GM10266 (cell line): Measurements from ENCODE around the gene MS4A6A.
"Not testable (repeated sequence)": the region's sequence is repeated elsewhere in the genome, so short reads cannot be mapped to it uniquely, and the experiment has no call there.

Source experiments
- DNase-seq: peaks from one replicate; pipeline ENCODE4 v3.0.0; 2012; ENCODE audit errors: extremely low spot score
- TF ChIP-seq, protein P1 (sequence below): IDR thresholded peaks from 2 replicates; pipeline ENCODE4 v1.5.1; 2012; ENCODE audit warnings: mild to moderate bottlenecking, low read depth; ENCODE audit not compliant: control insufficient read depth, insufficient read depth; ENCODE audit errors: missing control alignments

MS4A6A gene

GRCh38 chr11:60161766-60162165 is 21.1 kb downstream of the MS4A6A start:
- no peak for DNase-seq
- TF ChIP-seq, protein P1, sequence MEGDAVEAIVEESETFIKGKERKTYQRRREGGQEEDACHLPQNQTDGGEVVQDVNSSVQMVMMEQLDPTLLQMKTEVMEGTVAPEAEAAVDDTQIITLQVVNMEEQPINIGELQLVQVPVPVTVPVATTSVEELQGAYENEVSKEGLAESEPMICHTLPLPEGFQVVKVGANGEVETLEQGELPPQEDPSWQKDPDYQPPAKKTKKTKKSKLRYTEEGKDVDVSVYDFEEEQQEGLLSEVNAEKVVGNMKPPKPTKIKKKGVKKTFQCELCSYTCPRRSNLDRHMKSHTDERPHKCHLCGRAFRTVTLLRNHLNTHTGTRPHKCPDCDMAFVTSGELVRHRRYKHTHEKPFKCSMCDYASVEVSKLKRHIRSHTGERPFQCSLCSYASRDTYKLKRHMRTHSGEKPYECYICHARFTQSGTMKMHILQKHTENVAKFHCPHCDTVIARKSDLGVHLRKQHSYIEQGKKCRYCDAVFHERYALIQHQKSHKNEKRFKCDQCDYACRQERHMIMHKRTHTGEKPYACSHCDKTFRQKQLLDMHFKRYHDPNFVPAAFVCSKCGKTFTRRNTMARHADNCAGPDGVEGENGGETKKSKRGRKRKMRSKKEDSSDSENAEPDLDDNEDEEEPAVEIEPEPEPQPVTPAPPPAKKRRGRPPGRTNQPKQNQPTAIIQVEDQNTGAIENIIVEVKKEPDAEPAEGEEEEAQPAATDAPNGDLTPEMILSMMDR = no peak

DNA sequence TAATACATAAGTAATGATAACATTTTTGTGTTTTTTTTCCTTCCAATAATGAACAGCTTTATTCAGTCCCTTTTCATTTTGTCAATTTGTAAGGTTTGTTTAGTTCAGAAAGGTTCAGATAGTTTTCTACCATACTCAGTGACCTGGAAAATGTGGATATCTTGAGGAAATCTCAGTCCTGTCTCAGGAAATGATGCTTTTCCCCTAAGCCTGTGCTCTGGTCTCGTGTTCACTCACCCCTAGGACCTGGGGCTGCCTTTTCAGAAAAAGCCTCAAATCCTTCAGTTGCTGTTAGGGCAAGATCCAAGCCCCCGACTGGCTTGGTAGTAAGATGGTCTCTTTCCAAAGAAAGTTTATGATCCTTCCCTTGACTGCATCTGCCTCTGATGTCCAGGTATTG is 21.8 kb downstream of the MS4A6A start:
- DNase-seq = no peak
- TF ChIP-seq, protein P1 = no peak

- DNase-seq = no peak
- TF ChIP-seq, protein P1 = no peak
Measured at GRCh38 chr11:60159868-60160267, 23.0 kb downstream of the MS4A6A start.

DNA sequence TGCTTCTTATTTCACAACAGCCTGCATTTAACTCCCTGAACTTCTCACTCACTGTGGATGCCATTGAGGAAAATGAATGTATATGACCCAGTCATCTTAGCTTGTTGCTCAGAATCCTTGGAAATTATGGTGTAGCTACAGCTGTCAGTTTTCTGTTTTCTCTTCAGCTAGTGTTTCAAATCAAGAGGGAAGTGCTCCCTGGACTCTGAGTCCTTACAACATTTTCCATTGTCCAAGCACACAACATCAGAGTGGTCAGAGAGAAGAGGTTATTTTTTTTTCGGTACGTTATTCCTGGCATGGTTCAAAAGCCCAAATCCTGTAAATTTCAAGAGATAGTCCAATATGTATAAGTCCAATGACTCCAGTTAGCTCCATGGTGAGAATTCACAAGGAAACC is 23.6 kb downstream of the MS4A6A start:
- no peak for DNase-seq
- TF ChIP-seq, protein P1 = no peak

GRCh38 chr11:60158636-60159035 is 24.2 kb downstream of the MS4A6A start:
- DNase-seq = no peak

DNA sequence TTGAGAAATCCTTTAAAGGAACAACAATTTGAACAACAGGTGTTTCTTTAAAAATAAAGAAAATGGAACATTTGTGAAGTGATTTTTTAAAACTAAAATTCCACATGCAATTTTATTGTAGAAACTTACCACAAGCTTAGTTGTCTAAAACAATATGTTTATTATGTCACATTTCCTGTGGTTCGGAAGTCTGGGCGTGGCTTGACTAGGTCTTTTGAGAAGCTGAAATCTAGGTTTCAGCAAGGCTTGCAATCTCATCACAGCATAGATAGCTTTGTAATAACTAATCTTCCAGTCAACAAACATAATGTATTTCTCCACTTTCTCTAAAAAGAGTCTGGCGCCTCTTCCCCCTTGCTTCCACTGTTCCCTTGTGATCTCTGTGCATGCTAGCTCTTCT is 27.0 kb downstream of the MS4A6A start:
- TF ChIP-seq, protein P1 = no peak
- DNase-seq = no peak

More at GRCh38 chr11:60158636-60159035, 24.2 kb downstream of the MS4A6A start:
- TF ChIP-seq, protein P1 = no peak

DNA sequence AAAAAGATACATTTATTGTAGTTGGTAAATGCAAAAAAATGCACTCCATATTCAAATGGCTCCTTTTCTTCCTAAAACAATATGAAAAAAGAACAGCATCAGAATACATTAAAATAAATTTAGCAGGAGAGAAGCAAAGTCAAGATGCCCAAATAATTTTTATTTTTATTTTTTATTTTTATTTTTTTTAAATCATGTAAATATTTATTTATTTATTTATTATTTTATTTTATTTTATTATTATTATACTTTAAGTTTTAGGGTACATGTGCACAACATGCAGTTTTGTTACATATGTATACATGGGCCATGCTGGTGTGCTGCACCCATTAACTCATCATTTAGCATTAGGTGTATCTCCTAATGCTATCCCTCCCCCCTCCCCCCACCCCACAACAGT is 30.2 kb downstream of the MS4A6A start:
- DNase-seq = not testable (repeated sequence)

- TF ChIP-seq, protein P1 = no peak
- no peak for DNase-seq
Measured at GRCh38 chr11:60150279-60150678, 32.6 kb downstream of the MS4A6A start.
